EL (cell line): ENCODE data around the gene FAM161A.

Experiments
- DNase-seq: peaks from one replicate; pipeline ENCODE4 v3.0.0-alpha.2; 2016

The FAM161A gene

DNA sequence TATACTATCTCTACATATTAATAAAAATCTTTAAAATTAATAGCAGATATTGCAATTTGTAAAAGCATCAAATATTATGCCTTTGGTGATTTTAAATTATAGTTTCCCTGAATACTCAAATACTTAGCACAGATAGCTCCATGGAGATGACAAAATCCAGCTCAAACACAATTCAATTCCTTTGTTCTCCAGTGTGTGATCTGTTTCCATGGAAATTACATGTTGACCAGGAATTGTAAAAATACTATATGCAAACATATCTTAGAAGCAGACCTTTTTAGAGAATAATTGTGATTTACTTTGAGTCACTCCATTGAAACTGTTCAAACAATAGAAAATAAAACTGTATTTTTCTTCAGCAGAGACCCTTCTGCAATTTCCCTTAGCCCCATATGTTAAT, 68.3 kb downstream of the FAM161A start:
- no peak for DNase-seq

GRCh38 chr2:61784643-61785042, 69.2 kb downstream of the FAM161A start:
- no peak for DNase-seq

- DNase-seq: no peak
Measured at GRCh38 chr2:61775956-61776570, 77.8 kb downstream of the FAM161A start.
